ENCODE measurements around the gene ADGRG3.

GRCh38 chr16:57658878-57659674, 9.0 kb upstream of the ADGRG3 start:
- TF ChIP-seq CTCF (IDR thresholded peaks at IDR 0.05; ENCODE audit: low read depth, low read length, poor library complexity, severe bottlenecking) (no peak), EZH2phosphoT487 (IDR thresholded peaks at IDR 0.05; ENCODE audit: borderline replicate concordance, low read length) (no peak)

Data from DOHH2 (cell line).